GM12872 (cell line): Measurements from ENCODE around the gene TM9SF2.

Experiments used
- TF ChIP-seq, protein P1 (sequence below): IDR thresholded peaks from 3 replicates; pipeline ENCODE4 v1.5.1; 2011; ENCODE audit warnings: low read depth, mild to moderate bottlenecking, low read length, moderate library complexity; ENCODE audit not compliant: insufficient read depth

Gene TM9SF2

DNA sequence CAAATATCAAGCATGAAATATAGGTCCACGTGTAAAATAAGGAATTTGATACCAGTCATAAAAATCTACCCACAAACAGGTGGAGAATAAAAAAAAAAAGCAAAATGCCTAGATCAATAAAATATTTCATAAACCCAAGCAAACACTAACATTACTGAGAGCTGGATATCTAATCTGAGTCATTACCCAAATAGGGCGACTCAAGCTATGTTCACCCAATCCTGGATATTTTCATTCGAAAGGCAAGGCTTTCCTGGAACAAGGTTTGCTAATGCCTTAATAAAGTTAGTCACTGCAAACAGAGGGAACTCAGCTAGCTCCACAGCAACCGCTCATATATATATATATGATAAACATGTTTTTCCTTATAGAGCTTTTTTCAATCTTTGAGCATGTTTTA, 33.5 kb upstream of the TM9SF2 start:
- TF ChIP-seq, protein P1, sequence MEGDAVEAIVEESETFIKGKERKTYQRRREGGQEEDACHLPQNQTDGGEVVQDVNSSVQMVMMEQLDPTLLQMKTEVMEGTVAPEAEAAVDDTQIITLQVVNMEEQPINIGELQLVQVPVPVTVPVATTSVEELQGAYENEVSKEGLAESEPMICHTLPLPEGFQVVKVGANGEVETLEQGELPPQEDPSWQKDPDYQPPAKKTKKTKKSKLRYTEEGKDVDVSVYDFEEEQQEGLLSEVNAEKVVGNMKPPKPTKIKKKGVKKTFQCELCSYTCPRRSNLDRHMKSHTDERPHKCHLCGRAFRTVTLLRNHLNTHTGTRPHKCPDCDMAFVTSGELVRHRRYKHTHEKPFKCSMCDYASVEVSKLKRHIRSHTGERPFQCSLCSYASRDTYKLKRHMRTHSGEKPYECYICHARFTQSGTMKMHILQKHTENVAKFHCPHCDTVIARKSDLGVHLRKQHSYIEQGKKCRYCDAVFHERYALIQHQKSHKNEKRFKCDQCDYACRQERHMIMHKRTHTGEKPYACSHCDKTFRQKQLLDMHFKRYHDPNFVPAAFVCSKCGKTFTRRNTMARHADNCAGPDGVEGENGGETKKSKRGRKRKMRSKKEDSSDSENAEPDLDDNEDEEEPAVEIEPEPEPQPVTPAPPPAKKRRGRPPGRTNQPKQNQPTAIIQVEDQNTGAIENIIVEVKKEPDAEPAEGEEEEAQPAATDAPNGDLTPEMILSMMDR: no peak

DNA sequence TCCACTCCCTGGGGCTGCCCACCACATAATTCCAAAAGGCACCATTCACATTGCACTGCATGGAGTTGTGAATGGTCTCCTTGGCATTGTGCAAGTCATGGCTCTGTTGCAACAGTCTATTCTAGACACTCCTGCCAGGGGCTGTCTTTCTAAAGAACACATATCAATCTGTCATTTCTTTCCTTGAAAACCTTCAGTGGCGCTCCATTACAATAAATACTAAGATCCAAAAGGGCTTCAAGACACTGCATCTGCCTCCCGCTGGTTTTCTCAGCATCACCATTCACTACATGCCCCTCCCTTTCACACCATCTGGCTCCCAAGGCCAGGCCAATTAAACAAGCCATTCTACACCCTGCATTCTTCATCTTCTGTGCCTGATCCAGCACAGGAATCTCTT, 32.2 kb upstream of the TM9SF2 start:
- TF ChIP-seq, protein P1: no peak

DNA sequence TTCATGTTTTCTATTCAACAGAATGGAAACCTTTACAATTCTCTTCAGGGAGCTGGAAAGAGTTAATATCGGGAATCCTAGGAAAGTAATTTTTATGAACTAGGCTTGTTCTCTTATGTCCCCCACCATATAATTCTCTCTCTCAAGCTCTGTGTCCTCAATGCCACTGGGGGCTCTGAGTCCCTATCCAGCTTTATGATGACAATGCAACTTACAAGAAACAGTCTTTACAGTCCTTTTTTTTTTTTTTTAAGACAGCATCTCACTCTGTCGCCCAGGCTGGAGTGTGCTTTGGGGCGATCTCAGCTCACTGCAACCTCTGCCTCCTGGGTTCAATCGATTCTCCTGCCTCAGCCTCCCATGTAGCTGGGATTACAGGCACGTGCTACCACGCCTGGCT, 31.2 kb upstream of the TM9SF2 start:
- TF ChIP-seq, protein P1: no peak

DNA sequence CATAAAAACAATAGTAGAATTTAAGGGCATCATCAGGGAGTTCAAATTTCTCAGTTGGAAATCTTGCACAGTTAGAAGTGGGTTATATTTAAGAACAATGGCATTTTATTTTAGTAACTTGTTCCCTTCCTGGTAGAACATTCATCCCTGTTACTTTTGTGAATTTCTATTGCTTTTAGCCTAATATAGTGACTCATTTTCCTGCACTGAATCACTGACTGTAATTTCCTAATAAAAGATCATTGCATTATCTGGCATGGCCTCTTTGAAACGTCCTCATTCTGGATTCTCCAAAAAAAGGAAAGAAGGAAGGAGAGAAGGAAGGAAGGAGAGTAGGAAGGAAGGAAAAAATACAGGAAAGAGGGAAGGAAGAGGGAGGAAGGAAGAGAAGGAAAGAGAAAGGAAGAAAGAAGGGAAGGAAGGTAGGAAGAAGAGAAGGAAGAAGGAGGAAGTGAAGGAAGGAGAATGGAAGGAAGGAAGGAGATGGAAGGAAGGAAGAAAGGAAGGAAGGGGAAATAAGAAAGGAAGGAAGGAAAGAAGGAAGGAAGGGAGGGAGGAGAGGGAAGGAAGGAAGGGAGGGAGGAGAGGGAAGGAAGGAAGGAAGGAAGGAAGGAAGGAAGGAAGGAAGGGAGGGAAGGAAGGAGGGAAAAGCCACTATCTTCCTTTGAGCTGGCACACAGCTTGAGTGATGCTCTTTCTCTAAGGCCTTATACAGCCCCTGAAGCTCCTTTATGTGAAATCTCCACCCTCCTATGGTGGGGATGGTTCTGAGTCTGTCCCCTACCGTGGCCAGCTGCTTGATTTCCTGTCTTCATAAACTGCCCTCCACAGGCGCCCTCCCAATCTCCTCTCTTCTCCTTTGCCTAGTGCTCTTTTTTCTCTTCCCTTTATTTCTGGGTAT, 29.8 kb upstream of the TM9SF2 start:
- TF ChIP-seq, protein P1: no peak

DNA sequence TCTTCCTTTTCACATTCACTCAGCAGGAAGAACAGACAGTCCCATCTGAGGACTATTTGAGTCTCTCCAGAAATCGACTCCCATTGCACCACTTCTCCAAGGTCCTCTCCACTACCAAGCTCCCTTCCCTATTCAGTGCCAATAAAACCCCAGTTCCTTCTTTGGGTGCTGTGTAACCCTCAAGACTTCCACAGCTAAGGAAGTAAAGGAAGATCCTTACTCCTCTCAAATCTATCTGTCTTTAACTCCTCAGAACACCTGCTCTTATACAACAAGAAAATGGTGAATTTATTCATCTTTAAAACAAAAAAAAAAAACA, 29.2 kb upstream of the TM9SF2 start:
- TF ChIP-seq, protein P1: no peak

DNA sequence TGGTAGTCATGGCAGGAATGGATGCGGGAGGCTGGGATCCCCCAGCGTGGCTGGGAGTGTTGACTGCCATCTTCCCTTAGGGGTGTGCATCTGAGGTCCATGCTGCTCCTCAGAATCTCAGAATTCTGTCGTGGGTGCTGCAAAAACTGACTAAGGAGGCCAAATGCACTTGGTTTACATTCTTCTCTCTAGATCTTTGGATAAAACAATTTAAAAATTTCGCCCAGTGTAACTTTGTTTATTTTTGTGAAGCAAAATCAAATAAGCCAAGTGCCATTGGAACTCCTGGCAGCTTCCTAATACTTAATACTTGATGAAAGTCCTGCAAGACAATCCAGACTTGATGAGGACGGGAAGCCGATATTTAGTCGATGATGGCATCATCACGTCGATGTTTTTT, 27.8 kb upstream of the TM9SF2 start:
- TF ChIP-seq, protein P1: no peak

DNA sequence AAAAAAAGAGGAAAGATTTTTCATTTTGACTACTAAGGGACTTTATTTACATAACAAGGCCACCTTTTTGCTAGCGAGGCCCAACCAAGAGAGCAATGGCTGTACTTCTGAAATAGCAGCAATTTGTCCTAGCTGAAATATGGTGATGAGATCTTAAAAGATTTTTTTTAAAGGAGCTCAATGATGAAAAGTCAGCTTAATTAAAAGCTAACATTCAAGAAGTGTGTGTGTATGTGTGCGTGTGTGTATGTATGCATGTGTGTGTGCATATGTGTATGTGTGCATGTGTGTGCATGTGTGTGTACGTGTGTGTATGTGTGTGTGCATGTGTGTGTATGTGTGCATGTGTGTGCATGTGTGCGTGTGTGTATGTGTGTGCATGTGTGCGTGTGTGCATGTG, 24.6 kb upstream of the TM9SF2 start:
- TF ChIP-seq, protein P1: no peak
